PC-9 (cell line): Measurements from ENCODE around the gene CKAP5. TPM values are rescaled to one million over a fixed set of nuclear protein-coding genes. Genes with fewer than 3 reads are reported as not detected.

ENCODE experiments used
- BruUV-seq: library from RNA; stranded (reverse); fragments of 400-500 nt; replicated peaks from 2 replicates; lab custom pipeline; 2021; lab: Mats Ljungman, UMichigan
- CTCF ChIA-PET: fragments of 300-600 bp; sonication (Branson Sonifier 250); formaldehyde crosslinking; loops from one replicate; lab custom pipeline; 2022; ENCODE audit warnings: antibody characterized with exemption; lab: Charles Lee
- POLR2A ChIA-PET: fragments of 300-600 bp; sonication (Branson Sonifier 250); formaldehyde crosslinking; loops from one replicate; lab custom pipeline; 2022; ENCODE audit warnings: antibody characterized with exemption; ENCODE audit not compliant: unreplicated experiment; lab: Charles Lee
- DNase-seq, 2 experiments: peaks; one replicate each; pipeline versions ENCODE4 v3.0.0 to v3.0.0-alpha.2; 2015 to 2022; ENCODE audit warnings: mixed read lengths in 1 of 2
- H2AFZ ChIP-seq: fragments of 200-600 bp; sonication (generic); 2 replicates; pipeline ENCODE4 v1.8.1; 2017; ENCODE audit warnings: antibody characterized with exemption
- H3F3A ChIP-seq: fragments of 200-600 bp; sonication (generic); 2 replicates; pipeline ENCODE4 v1.8.1; 2017; ENCODE audit warnings: antibody characterized with exemption, mild to moderate bottlenecking, low read depth; ENCODE audit not compliant: insufficient read depth
- H3K27ac ChIP-seq: fragments of 200-600 bp; sonication (generic); 2 replicates; pipeline ENCODE4 v1.6.1; 2016; ENCODE audit warnings: mixed run types
- H3K27me3 ChIP-seq: fragments of 200-600 bp; sonication (generic); 2 replicates; pipeline ENCODE4 v1.6.1; 2016; ENCODE audit warnings: low read depth, mixed run types; ENCODE audit not compliant: insufficient read depth
- H3K36me3 ChIP-seq: fragments of 200-600 bp; sonication (generic); 2 replicates; pipeline ENCODE4 v1.6.1; 2016; ENCODE audit warnings: low read depth, mixed run types
- H3K4me1 ChIP-seq: fragments of 200-600 bp; sonication (generic); replicated peaks from 2 replicates; pipeline ENCODE4 v1.6.1; 2016; ENCODE audit warnings: mixed run types; ENCODE audit not compliant: insufficient read depth
- H3K4me2 ChIP-seq: fragments of 200-600 bp; sonication (generic); 2 replicates; pipeline ENCODE4 v1.6.1; 2017; ENCODE audit warnings: mixed run types
- H3K4me3 ChIP-seq: fragments of 200-600 bp; sonication (generic); 2 replicates; pipeline ENCODE4 v1.6.1; 2016; ENCODE audit warnings: mixed run types
- H3K79me2 ChIP-seq: fragments of 200-600 bp; sonication (generic); 2 replicates; pipeline ENCODE4 v1.6.1; 2017; ENCODE audit warnings: low read depth, mixed run types
- H3K9me2 ChIP-seq: fragments of 200-600 bp; sonication (generic); 2 replicates; pipeline ENCODE4 v1.8.1; 2017; ENCODE audit warnings: mild to moderate bottlenecking; ENCODE audit not compliant: insufficient read depth
- H3K9me3 ChIP-seq: fragments of 200-600 bp; sonication (generic); 2 replicates; pipeline ENCODE4 v1.8.1; 2016; ENCODE audit warnings: low read depth; ENCODE audit not compliant: insufficient read depth
- H4K20me1 ChIP-seq: fragments of 200-600 bp; sonication (generic); 2 replicates; pipeline ENCODE4 v1.8.1; 2017; ENCODE audit not compliant: insufficient read depth
- EZH2 ChIP-seq: fragments of 200-600 bp; sonication (generic); IDR thresholded peaks from 2 replicates; pipeline ENCODE4 v1.8.0; 2017; ENCODE audit warnings: antibody characterized with exemption, low read depth
- intact Hi-C: fragments of 100-400 bp; cut with micrococcal nuclease; formaldehyde crosslinking; loops from one replicate; pipeline ENCODE4 v1.10.0; 2022; ENCODE audit not compliant: unreplicated experiment
- total RNA-seq: library from RNA; stranded (reverse); gene quantifications from 2 replicates; pipeline ENCODE4 v1.2.3, GENCODE V29; 2021
- TF ChIP-seq, protein P1 (sequence below): fragments of 200-600 bp; sonication (generic); conservative IDR thresholded peaks from 2 replicates; pipeline ENCODE4 v1.6.1; 2017; ENCODE audit warnings: mixed run types, antibody characterized with exemption, mild to moderate bottlenecking, moderate library complexity

The CKAP5 gene
- total RNA-seq, 1 experiment from 2014 or later = 195 TPM

DNA sequence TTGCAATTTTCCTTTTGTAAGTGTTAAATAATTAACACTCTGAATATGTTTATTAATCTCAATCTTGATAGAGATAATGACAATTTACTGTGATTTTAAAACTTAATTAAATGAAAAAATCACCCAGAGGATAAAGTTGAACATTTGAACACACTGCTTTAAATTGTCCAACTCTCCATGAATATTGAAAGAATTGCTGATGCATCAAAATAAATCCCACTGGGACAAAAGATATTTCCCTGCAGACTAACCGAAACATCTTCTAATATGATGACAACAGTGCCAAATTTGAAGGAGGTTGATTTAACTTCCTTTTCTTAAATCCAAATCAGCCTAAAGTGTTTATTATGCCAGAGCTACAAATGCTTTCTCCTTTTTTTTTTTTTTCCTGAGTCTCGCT lies 79.4 kb downstream of the CKAP5 start:
- H3K9me2 ChIP-seq = no peaks in the 10 kb centered on the region
- H2AFZ ChIP-seq = no peak overlapping the region
- intact Hi-C loops = no loop called here
- ChIA-PET POLR2A (no interaction called here), CTCF (no interaction called here)
- no peaks in the 10 kb centered on the region for H3K79me2 ChIP-seq
- TF ChIP-seq EZH2 = no peak
- TF ChIP-seq, protein P1, sequence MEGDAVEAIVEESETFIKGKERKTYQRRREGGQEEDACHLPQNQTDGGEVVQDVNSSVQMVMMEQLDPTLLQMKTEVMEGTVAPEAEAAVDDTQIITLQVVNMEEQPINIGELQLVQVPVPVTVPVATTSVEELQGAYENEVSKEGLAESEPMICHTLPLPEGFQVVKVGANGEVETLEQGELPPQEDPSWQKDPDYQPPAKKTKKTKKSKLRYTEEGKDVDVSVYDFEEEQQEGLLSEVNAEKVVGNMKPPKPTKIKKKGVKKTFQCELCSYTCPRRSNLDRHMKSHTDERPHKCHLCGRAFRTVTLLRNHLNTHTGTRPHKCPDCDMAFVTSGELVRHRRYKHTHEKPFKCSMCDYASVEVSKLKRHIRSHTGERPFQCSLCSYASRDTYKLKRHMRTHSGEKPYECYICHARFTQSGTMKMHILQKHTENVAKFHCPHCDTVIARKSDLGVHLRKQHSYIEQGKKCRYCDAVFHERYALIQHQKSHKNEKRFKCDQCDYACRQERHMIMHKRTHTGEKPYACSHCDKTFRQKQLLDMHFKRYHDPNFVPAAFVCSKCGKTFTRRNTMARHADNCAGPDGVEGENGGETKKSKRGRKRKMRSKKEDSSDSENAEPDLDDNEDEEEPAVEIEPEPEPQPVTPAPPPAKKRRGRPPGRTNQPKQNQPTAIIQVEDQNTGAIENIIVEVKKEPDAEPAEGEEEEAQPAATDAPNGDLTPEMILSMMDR = no peak
- H3K4me3 ChIP-seq = no peak overlapping the region
- no peak for DNase-seq
- no peak overlapping the region for H3K27ac ChIP-seq
- H4K20me1 ChIP-seq = no peaks in the 10 kb centered on the region
- H3F3A ChIP-seq = peaks cover 20% of the 10 kb centered on the region; the same call in 1 of the 2 replicates
- no peaks in the 10 kb centered on the region for H3K9me3 ChIP-seq
- H3K4me2 ChIP-seq = no peak overlapping the region
- peaks cover 62% of the 10 kb centered on the region for H3K36me3 ChIP-seq
- H3K4me1 ChIP-seq = no peaks in the 10 kb centered on the region
- no TSS peak for BruUV-seq
- no peaks in the 10 kb centered on the region for H3K27me3 ChIP-seq

DNA sequence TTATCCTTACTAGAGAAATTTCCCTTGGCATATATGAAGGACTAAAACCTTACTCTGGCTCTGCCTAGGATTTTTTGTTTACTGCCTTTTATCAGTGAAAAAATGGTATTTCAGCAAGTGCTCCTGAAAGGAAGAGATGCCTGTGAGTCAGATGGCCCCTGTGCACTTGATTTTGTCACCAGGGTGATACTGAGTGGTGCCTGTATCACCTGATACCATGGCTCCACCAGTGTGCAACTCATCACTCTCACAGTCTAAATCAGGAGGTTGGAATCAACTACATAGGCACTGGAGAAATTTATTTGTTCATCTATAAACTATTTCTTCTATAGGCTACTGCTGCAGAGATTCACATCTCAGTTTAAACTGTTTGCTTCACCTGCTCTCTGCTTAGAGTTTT lies 83.8 kb downstream of the CKAP5 start:
- no peaks in the 10 kb centered on the region for H3K9me3 ChIP-seq
- no peaks in the 10 kb centered on the region for H3K4me1 ChIP-seq
- peaks cover 16% of the 10 kb centered on the region; the same call in 1 of the 2 replicates for H3F3A ChIP-seq
- no peaks in the 10 kb centered on the region for H3K9me2 ChIP-seq
- ChIA-PET CTCF (no interaction called here), POLR2A (no interaction called here)
- no peaks in the 10 kb centered on the region for H3K79me2 ChIP-seq
- no peak for TF ChIP-seq EZH2
- H4K20me1 ChIP-seq = no peaks in the 10 kb centered on the region; the same call in 1 of the 2 replicates
- DNase-seq = no peak
- no peak overlapping the region for H3K4me3 ChIP-seq
- H2AFZ ChIP-seq = no peak overlapping the region
- no peak overlapping the region for H3K4me2 ChIP-seq
- H3K27ac ChIP-seq = no peak overlapping the region
- intact Hi-C loops = loop anchor here (5.0 kb wide), 1 partner anchor 40 kb away; no protein-coding TSS in a partner anchor
- BruUV-seq = no TSS peak
- H3K36me3 ChIP-seq = peaks cover 73% of the 10 kb centered on the region
- no peaks in the 10 kb centered on the region for H3K27me3 ChIP-seq

DNA sequence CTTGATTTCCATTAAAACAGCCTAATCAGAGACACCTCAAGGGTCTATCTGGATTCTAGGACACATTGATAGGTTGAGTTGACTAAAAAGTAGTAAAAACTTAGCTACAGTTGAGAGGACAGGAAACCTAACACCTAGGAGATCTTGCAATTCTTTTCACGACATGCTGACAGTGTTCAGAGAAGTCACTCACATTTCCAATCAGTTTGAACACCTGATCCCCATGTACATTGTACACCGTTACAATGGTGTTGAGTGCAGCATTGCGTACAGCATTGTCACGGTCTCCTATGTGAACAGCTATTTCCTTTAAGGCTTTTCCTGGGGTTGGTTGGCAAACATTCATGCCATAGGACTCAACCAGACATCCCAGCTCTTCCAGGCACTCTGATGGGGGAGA lies 84.3 kb downstream of the CKAP5 start:
- no peaks in the 10 kb centered on the region; the same call in 1 of the 2 replicates for H4K20me1 ChIP-seq
- no peaks in the 10 kb centered on the region for H3K27me3 ChIP-seq
- no peak overlapping the region for H3K4me3 ChIP-seq
- no peak overlapping the region for H3K27ac ChIP-seq
- H3K9me2 ChIP-seq = no peaks in the 10 kb centered on the region
- TF ChIP-seq EZH2 = no peak
- TF ChIP-seq, protein P1 = no peak
- intact Hi-C loops = loop anchor here (5.0 kb wide), 1 partner anchor 40 kb away; no protein-coding TSS in a partner anchor
- BruUV-seq = no TSS peak
- H2AFZ ChIP-seq = no peak overlapping the region
- peaks cover 15% of the 10 kb centered on the region; the same call in 1 of the 2 replicates for H3F3A ChIP-seq
- no peaks in the 10 kb centered on the region for H3K79me2 ChIP-seq
- H3K4me1 ChIP-seq = no peaks in the 10 kb centered on the region
- no peak for DNase-seq
- H3K4me2 ChIP-seq = no peak overlapping the region
- H3K36me3 ChIP-seq = peaks cover 76% of the 10 kb centered on the region
- ChIA-PET POLR2A (no interaction called here), CTCF (interaction anchor here (0.6 kb wide), 1 partner anchor 896 kb away, joined by 3 read pairs; no protein-coding TSS in a partner anchor)
- no peaks in the 10 kb centered on the region for H3K9me3 ChIP-seq
